GM12874 (cell line): ENCODE results near the gene SAPCD2.

Experiments used
- CTCF ChIP-seq: IDR thresholded peaks from 2 replicates; pipeline ENCODE4 v1.5.1; 2011; ENCODE audit warnings: low read depth, mild to moderate bottlenecking, control low read depth, low read length, moderate library complexity; ENCODE audit not compliant: insufficient read depth

Gene SAPCD2

GRCh38 chr9:137015976-137016375, 54.4 kb downstream of the SAPCD2 start:
- no peak for TF ChIP-seq CTCF

GRCh38 chr9:137015540-137015930, 54.8 kb downstream of the SAPCD2 start:
- no peak for TF ChIP-seq CTCF

GRCh38 chr9:137014776-137015539, 55.4 kb downstream of the SAPCD2 start:
- no peak for TF ChIP-seq CTCF

GRCh38 chr9:137014166-137014565, 56.2 kb downstream of the SAPCD2 start:
- no peak for TF ChIP-seq CTCF

- no peak for TF ChIP-seq CTCF
These were observed 56.8 kb downstream of the SAPCD2 start for GRCh38 chr9:137013571-137013940.

- no peak for TF ChIP-seq CTCF
These were observed 57.4 kb downstream of the SAPCD2 start for GRCh38 chr9:137012694-137013570.
